Prostate gland (tissue), 2 donors: ENCODE measurements around the gene IL20RB. TPM values are rescaled to one million over a fixed set of nuclear protein-coding genes. Genes with fewer than 3 reads are reported as not detected.
"Not testable (repeated sequence)": the region's sequence is repeated elsewhere in the genome, so short reads cannot be mapped to it uniquely, and the experiment has no call there.

Source experiments
- DNase-seq: peaks from one replicate; pipeline ENCODE4 v3.0.0-alpha.2; 2019; ENCODE audit warnings: low spot score
- H3K27ac ChIP-seq, 2 donors: fragments of 200-600 bp; sonication (generic); 2 replicates each; pipeline ENCODE4 v1.5.1; 2017 to 2019
- H3K27me3 ChIP-seq: fragments of 200-600 bp; sonication (generic); replicated peaks from 2 replicates; pipeline ENCODE4 v1.5.1; 2019; ENCODE audit not compliant: insufficient read depth
- H3K36me3 ChIP-seq, 2 donors: fragments of 200-600 bp; sonication (generic); 1 replicate in 1 of 2; 2 replicates in 1 of 2; pipeline versions ENCODE4 v1.5.1 to v1.8.1; 2017 to 2019
- H3K4me1 ChIP-seq: fragments of 200-600 bp; sonication (generic); replicated peaks from 2 replicates; pipeline ENCODE4 v1.5.1; 2019
- H3K4me3 ChIP-seq, 2 donors: fragments of 200-600 bp; sonication (generic); 2 replicates each; pipeline ENCODE4 v1.5.1; 2017 to 2019
- H3K9me3 ChIP-seq: fragments of 200-600 bp; sonication (generic); 2 replicates; pipeline ENCODE4 v1.5.1; 2017
- POLR2A ChIP-seq: fragments of 450-650 bp; IDR thresholded peaks from one replicate; pipeline ENCODE4 v1.6.1; 2016; ENCODE audit warnings: antibody characterized with exemption, mild to moderate bottlenecking
- POLR2AphosphoS5 ChIP-seq: sonication (generic); formaldehyde crosslinking; IDR thresholded peaks from one replicate; pipeline ENCODE4 v1.6.1; 2017; ENCODE audit warnings: antibody characterized with exemption
- WGBS: methylation state at CpG from one replicate; pipeline ENCODE4 v1.1.5; 2018; 5-methylcytosine and 5-hydroxymethylcytosine counted together
- intact Hi-C: fragments of 100-400 bp; cut with DNase I; formaldehyde crosslinking; loops from one replicate; pipeline ENCODE4 v1.14.2; 2022
- total RNA-seq, 2 donors: library from RNA; depleted of rRNA; stranded (reverse); fragments of >200 nt; gene quantifications; one replicate each; pipeline ENCODE4 v1.1.0, GENCODE V29; 2016
- TF ChIP-seq, protein P1 (sequence below), 4 experiments: fragments of 200-600 bp in 2 of 4; fragments of 450-650 bp in 2 of 4; sonication (generic) in 2 of 4; IDR thresholded peaks; 1 replicate in 3 of 4; 2 replicates in 1 of 4; pipeline ENCODE4 v1.5.1; 2016 to 2019; ENCODE audit warnings: antibody characterized with exemption in 4 of 4, mild to moderate bottlenecking in 2 of 4, moderate library complexity in 2 of 4

Gene IL20RB
- total RNA-seq, 2 donors from 2014 or later: 0.14 to 2.5 TPM

DNA sequence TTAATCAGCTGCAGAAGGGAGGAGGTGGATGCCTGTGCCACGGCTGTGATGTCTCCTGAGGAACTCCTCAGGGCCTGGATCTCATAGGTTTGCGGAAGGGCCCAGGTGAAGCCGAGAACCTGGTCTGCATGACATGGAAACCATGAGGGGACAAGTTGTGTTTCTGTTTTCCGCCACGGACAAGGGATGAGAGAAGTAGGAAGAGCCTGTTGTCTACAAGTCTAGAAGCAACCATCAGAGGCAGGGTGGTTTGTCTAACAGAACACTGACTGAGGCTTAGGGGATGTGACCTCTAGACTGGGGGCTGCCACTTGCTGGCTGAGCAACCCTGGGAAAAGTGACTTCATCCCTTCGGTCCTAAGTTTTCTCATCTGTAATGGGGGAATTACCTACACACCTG, 52.4 kb downstream of the IL20RB start:
- no peaks in the 10 kb centered on the region for H3K36me3 ChIP-seq
- no peaks in the 10 kb centered on the region for H3K27me3 ChIP-seq
- TF ChIP-seq POLR2AphosphoS5: no peak
- TF ChIP-seq POLR2A: no peak
- TF ChIP-seq, protein P1, sequence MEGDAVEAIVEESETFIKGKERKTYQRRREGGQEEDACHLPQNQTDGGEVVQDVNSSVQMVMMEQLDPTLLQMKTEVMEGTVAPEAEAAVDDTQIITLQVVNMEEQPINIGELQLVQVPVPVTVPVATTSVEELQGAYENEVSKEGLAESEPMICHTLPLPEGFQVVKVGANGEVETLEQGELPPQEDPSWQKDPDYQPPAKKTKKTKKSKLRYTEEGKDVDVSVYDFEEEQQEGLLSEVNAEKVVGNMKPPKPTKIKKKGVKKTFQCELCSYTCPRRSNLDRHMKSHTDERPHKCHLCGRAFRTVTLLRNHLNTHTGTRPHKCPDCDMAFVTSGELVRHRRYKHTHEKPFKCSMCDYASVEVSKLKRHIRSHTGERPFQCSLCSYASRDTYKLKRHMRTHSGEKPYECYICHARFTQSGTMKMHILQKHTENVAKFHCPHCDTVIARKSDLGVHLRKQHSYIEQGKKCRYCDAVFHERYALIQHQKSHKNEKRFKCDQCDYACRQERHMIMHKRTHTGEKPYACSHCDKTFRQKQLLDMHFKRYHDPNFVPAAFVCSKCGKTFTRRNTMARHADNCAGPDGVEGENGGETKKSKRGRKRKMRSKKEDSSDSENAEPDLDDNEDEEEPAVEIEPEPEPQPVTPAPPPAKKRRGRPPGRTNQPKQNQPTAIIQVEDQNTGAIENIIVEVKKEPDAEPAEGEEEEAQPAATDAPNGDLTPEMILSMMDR (IDR thresholded peaks at IDR 0.05): no peak
- H3K4me1 ChIP-seq: no peaks in the 10 kb centered on the region
- WGBS: 95% methylated on average over 6 of the region's 6 CpGs
- DNase-seq: no peak
- H3K9me3 ChIP-seq: no peaks in the 10 kb centered on the region
- intact Hi-C loops: loop anchor here (5.0 to 10.0 kb wide), 4 partner anchors 465 to 1045 kb away; partner anchors contain the start of gene PPP2R3A
- no peak overlapping the region for H3K4me3 ChIP-seq
- no peak overlapping the region for H3K27ac ChIP-seq

- H3K9me3 ChIP-seq: no peaks in the 10 kb centered on the region
- TF ChIP-seq, protein P1 (IDR thresholded peaks at IDR 0.05): no peak
- TF ChIP-seq POLR2A (no peak), POLR2AphosphoS5 (no peak)
- H3K27me3 ChIP-seq: no peaks in the 10 kb centered on the region
- H3K27ac ChIP-seq: no peak overlapping the region
- no peaks in the 10 kb centered on the region for H3K36me3 ChIP-seq
- WGBS: 98% methylated on average over 4 of the region's 4 CpGs
- intact Hi-C loops: loop anchor here (5.0 to 10.0 kb wide), 4 partner anchors 466 to 1046 kb away; partner anchors contain the start of gene PPP2R3A
- H3K4me1 ChIP-seq: no peaks in the 10 kb centered on the region
- no peak for DNase-seq
- H3K4me3 ChIP-seq: no peak overlapping the region
Observed at GRCh38 chr3:137011153-137011552, 53.4 kb downstream of the IL20RB start.

- Histone ChIP-seq H3K4me3 (no peak overlapping the region), H3K27me3 (no peaks in the 10 kb centered on the region), H3K9me3 (no peaks in the 10 kb centered on the region), H3K27ac (no peak overlapping the region), H3K36me3 (no peaks in the 10 kb centered on the region), H3K4me1 (no peaks in the 10 kb centered on the region)
- intact Hi-C loops: loop anchor here (5.0 to 10.0 kb wide), 4 partner anchors 467 to 1047 kb away; partner anchors contain the start of gene PPP2R3A
- no peak for DNase-seq
- WGBS: 80% methylated on average over 3 of the region's 3 CpGs
- no peak for TF ChIP-seq POLR2AphosphoS5
- TF ChIP-seq, protein P1 (IDR thresholded peaks at IDR 0.05): no peak
- no peak for TF ChIP-seq POLR2A
Observed at GRCh38 chr3:137012097-137012501, 54.3 kb downstream of the IL20RB start.

GRCh38 chr3:137013951-137014688, 56.3 kb downstream of the IL20RB start:
- peak; percentile 92 for DNase-seq
- Histone ChIP-seq H3K4me3 (peak overlapping the region; percentile 23 to 35), H3K27ac (peak overlapping the region; percentile 64 to 65), H3K9me3 (no peaks in the 10 kb centered on the region), H3K4me1 (no peaks in the 10 kb centered on the region), H3K36me3 (no peaks in the 10 kb centered on the region), H3K27me3 (no peaks in the 10 kb centered on the region)
- TF ChIP-seq POLR2AphosphoS5: peak; percentile 76
- no peak for TF ChIP-seq POLR2A
- TF ChIP-seq, protein P1 (IDR thresholded peaks at IDR 0.05): peak; percentile 88 to 98 (median 95)
- intact Hi-C loops: loop anchor here (1.0 to 10.0 kb wide), 5 partner anchors 261 to 1049 kb away; partner anchors contain the start of gene PPP2R3A
- WGBS: 3% methylated on average over 18 of the region's 18 CpGs

DNA sequence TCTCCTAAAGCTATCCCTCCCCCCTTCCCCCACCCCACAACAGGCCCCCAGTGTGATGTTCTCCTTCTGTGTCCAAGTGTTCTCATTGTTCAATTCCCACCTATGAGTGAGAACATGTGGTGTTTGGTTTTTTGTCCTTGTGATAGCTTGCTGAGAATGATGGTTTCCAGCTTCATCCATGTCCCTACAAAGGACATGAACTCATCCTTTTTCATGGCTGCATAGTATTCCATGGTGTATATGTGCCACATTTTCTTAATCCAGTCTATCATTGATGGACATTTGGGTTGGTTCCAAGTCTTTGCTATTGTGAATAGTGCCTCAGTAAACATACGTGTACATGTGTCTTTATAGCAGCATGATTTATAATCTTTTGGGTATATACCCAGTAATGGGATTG, 59.5 kb downstream of the IL20RB start:
- DNase-seq, H3K27me3 ChIP-seq, H3K9me3 ChIP-seq, H3K36me3 ChIP-seq, H3K4me1 ChIP-seq, H3K4me3 ChIP-seq, H3K27ac ChIP-seq: not testable (repeated sequence)
- intact Hi-C loops: loop anchor here (10.0 kb wide), 3 partner anchors 473 to 1053 kb away; partner anchors contain the start of gene PPP2R3A
- 94% methylated on average over 1 of the region's 1 CpG for WGBS
